ENCODE results near the gene AGRN. TPM values are rescaled to one million over a fixed set of nuclear protein-coding genes. Genes with fewer than 3 reads are reported as not detected.
A peak's percentile ranks its signal among the peaks of the same experiment; 100 is the strongest.
"Not testable (repeated sequence)": the region's sequence is repeated elsewhere in the genome, so short reads cannot be mapped to it uniquely, and the experiment has no call there.

AGRN gene
- total RNA-seq, 2 donors from 2014 or later = 18.8 to 26.8 TPM

DNA sequence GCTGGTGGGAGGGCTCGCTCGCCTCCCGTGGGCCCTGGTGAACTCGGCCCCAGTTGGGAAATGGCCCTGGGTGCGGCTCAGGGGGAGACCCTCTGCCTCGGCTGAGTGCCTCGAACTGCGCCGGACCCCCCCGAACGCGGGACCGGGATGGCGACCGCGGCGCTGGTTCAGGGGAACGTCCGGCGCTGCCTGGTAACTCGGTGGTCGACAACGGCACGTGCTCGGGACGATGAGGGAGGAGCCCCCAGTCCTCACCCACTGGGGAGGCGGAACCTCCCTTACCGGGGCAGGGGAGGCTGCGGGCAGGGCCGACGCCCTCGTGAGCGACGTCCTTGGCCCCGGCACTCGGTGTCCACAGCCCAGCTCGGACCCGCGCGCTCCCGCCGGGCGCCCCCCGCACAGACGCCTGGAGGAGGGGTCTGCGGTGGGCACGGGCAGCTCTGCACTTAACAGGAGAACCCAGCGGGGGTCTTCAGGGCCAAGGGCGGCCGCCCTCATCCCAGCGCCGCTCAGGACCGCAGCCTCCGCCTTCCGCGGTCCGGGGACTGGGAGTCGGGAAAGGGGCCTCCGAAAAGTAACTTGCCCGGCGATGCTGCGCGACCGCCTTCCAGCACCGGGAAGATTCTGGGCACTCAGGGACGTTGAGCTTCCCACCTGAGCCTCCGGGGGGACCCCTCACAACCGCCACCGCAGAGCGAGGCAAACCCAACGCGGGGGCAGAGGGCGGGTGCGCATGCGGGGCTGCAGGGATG, 21.8 kb upstream of the AGRN start:
- DNase-seq (ENCODE audit: low spot score) = peak; percentile 81
- intact Hi-C loops (cut with DNase I) = loop anchor here in 1 of 2 donors (1.0 kb wide), 1 partner anchor 155 kb away; no protein-coding TSS in a partner anchor

DNA sequence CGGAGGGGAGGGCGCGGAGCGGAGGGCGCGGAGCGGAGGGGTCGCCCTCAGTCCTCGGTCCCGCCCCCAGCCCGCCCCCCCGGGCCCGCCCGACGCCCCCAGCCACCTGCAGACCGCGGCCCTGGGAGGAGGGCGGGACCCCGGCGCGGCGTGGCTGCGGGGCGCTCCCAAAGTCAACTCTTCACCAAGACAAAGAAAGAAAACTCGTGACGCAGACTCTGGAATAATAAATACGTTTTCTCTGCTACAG, 21.2 kb upstream of the AGRN start:
- no peak for DNase-seq (ENCODE audit: low spot score)
- intact Hi-C loops (cut with DNase I) = no loop called here

DNA sequence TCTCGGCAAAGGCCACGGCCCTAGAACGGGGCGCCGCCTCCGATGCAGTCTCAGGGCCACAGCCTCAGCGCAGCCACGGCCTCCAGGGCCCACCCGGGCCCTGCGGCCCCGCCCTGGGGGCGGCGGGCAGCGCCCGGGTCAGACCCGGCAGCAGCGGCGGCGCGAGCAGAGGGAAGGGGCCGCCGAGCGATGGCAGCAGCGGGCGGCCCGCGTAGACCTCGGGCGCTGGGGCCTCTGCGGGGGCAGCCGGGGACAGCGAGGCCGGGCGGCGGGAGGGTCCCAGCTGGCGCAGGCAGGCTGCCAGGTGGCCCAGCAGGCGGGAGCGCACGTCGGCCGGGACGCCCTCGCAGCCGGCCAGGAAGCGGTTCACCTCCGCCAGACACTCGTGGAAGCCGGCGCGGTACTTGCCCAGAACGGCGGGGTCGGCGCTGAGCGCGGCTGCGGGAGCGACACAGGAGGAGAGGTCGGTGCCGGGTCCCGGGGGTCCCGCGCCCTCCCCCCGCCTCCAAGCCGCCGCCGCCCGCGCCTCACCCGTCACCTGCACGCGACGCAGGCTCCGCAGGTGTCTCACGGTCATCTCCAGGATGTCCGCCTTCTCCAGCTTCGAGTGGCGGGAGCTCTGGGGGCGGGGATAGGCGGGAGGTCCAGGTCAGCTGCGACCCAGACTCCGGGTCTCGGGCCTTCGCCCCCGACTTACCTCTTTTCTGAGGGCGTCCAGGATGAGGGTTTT, 20.8 kb upstream of the AGRN start:
- no peak for DNase-seq (ENCODE audit: low spot score)
- intact Hi-C loops (cut with DNase I) = no loop called here

DNA sequence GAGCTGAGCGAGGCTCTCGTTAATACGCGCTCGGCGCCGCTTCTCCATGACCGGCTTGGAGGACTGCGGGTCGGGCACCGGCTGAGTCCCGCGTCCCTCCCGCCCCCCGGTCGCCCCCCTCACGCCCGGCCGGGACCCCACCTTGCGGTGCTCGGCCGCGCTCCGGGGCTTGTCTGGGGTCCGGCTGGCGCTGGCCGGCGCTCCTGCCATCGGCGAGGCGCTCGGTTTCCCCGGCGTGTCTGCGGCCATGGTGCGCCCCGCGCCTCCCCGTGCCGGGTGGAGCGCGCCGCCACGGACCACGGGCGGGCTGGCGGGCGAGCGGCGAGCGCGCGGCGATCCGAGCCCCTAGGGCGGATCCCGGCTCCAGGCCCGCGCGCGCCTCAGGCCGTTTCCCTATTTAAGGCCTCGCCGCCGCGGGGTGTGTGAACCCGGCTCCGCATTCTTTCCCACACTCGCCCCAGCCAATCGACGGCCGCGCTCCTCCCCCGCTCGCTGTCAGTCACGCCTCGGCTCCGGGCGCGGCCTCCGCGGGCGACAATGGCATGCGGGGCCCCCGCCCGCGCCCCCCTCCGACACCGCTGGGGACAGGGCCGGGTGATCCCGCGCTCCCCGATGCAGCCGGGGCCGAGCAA, 20.1 kb upstream of the AGRN start, which contains the start of gene HES4:
Gene HES4 (minus strand): TSS at position 373 of the 632 bp plus-strand sequence. CDS start 124 bp downstream, at position 249.
- peak; percentile 97 for DNase-seq (ENCODE audit: low spot score)
- intact Hi-C loops (cut with DNase I) = no loop called here

DNA sequence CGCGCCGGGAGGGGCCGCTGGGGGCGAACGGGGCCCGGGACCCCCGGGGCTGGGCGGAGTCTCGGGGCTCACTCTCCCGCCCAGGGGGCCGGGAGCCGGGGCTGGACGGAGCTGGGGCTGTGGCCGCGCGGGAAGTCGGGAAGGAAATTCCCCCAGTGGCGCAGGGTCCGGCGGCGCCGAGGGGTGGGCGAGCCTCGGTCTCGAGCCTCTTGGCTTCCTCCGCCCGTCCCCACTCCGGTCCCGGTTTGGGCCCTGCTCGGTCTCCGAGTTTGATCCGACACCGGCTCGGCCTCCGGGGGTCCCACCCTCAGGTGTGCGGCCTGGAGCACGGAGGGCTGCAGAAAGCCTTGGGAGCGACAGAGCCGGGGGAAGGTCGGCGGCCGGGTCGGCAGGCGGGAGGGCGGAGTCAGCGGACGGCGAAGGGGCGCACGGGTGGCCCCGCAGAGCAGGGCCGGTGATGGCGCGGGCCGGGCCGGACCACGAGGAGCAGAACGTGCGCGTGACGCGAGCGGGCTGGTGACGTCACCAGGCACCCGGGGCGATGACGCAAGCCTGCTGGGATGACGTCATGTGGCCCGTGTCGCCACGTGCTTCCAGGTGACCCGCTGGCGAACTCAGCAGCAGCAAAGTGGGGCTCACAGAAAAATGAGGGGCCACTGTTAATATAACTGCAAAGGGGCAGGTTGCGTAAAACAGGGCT, 19.4 kb upstream of the AGRN start:
- DNase-seq (ENCODE audit: low spot score) = peak; percentile 94

DNA sequence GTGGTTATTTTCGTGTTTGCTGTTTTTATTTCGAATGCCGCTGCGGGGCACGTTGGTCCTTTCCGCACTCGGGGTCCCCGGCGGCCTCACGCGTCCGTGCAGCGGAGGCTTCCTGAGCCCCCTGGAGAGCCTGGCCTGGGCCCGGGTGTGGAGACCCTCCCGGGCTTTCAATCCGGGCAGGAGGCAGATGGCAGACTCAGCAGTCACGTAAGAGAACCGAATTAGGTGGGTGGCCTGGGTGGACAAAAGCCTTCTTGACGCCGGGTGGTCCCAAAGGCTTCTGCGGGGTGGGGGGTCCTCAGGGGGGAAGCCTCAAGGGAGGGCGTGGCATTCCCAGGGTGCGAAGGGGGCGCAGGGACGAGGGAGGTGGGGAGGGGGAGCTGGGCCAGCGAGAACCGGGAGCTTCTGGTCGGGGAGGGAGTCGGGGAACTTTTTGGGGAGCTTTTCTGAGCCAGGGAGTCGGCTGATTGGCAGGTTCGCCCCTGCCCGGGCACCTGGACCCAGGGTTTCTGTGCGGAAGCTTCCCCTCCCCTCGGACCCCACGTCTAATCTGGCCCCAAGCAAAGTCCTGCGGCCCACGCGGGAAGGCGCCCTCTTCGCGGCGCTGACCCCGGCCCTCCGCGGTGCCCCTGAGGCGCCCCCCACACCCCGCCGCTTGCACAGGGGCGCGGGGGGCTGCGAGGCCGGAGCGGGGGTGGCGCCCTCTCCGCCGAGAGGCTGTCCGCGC, 18.7 kb upstream of the AGRN start:
- no peak for DNase-seq (ENCODE audit: low spot score)
- intact Hi-C loops (cut with DNase I) = no loop called here

More for the DNA sequence above, 19.4 kb upstream of the AGRN start:
- intact Hi-C loops (cut with DNase I) = no loop called here

DNA sequence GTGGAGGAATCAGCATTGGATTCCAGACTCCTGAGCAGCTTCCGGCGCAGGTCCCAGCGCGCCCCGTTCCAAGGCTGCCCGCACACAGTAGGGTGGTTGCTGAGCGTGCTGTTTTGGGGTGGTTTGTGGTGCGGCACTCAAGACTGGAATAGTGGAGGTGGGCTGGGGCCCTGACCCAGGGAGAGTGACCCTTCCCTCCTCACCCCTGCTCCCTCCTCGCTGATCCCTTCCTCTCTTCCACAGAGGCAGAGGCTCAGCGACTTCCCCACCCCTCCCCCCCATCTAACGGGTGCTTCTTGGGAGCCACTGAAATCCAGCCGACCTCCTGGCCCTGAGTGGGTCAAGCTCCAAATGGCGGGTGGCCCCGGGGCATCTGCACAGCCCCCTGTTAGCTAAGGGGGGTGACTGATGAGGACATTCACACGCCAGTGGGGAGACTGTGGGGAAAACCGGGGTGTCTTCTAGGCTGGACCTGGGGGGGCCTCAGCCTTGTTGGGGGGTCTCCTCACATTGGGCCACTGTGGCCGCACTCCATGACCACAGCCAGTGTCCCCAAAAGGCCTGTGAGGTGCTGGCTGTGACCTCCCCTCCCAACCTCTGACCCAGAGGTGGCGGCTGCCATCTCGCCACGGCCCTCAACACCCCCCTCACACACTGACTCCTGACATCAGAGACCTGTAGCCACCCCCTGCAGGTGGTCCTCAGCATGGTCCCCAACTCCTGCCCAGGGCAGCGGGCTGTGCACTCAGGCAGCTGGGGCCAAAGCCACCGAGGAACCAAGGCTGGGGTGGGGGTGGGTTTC, 16.1 kb upstream of the AGRN start:
- intact Hi-C loops (cut with DNase I) = no loop called here
- no peak for DNase-seq (ENCODE audit: low spot score)

DNA sequence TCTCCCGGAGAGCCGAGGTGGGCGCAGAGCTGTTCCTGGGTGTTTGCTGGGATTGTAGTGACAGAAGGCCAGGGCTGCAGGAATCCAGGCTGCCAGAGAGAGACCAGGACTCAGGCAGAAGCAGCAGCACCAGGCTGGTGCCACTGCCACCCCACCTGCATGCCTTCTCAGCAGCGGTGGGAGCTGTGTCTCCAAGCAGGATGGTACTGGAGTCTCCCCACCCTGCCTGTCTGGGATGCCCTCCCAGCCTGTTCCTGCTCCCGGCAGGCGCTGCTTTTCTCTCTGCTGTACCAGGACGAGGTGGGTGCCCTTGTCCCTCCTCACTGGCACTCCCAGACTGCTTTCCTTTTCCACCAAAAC, 15.5 kb upstream of the AGRN start:
- intact Hi-C loops (cut with DNase I) = no loop called here
- DNase-seq (ENCODE audit: low spot score) = no peak

DNA sequence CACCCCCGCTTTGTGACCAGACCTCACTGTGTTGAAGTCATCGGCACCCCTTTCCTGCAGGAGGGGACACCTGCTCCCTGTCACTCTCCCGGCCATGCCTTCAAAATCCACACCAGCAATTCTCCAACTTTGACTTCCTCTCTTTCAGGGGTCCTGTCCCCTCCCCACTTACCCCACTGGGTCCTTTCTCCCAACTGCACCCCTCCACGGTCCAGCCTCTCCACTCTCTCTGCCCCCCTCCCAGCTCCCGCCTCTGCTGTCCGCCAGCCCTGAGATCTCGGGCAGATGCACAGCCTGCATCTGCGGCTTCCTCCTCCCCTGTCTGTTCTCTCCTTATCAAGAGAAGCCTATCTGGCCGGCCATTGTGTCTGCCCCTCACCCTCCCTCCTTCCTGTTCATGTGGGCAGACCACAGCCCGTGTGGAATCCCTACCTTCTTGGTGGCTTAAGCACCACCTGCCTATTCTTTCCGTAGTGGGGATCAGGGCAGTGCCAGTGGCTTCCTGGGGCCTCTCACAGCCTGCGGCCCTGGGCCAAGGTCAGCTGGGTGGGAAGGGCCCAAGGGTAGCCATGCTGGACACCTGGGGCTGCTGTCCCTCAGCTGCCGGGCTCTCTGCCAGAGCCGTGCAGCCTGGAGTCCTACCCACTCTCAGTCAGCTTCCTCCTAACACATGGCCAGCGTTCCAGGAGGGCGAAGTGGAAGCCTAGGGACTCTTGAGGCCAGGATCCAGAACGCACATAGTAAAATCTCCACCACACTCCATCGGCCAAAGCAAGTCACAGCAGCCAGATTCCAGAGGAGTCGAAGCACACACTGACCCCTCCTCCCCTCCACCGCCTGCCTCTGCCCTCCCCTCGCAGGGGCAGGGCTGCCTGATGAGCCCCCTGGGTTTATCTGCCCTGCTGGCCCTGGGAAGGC, 14.9 kb upstream of the AGRN start:
- intact Hi-C loops (cut with DNase I) = no loop called here
- DNase-seq (ENCODE audit: low spot score) = no peak

DNA sequence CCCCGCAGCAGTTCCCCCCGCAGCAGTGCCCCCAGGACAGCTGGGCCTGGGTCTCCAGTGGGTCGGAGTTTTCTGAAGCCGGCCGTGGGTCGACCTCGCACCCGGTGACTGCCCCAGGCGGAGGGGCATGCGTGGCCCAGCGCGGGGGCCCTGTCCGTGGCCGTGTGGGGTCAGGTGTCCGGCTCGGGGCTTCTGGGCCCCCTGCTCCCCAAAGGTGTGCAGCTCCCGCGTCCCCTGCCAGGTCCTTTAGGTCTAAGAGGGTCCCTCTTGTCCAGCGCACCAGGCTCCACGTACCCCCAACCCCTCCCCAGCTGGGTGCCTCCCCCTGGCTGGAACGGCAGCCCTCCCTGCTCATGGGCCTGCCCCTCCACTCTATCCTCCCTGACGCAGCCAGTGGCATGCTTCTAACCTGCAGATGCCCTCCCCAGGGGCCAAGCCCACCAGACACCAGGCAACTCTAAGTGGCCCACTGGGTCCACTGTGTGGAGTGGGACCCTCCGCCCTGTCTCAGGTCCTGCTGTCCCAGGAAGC, 14.1 kb upstream of the AGRN start:
- no peak for DNase-seq (ENCODE audit: low spot score)
- intact Hi-C loops (cut with DNase I) = no loop called here

DNA sequence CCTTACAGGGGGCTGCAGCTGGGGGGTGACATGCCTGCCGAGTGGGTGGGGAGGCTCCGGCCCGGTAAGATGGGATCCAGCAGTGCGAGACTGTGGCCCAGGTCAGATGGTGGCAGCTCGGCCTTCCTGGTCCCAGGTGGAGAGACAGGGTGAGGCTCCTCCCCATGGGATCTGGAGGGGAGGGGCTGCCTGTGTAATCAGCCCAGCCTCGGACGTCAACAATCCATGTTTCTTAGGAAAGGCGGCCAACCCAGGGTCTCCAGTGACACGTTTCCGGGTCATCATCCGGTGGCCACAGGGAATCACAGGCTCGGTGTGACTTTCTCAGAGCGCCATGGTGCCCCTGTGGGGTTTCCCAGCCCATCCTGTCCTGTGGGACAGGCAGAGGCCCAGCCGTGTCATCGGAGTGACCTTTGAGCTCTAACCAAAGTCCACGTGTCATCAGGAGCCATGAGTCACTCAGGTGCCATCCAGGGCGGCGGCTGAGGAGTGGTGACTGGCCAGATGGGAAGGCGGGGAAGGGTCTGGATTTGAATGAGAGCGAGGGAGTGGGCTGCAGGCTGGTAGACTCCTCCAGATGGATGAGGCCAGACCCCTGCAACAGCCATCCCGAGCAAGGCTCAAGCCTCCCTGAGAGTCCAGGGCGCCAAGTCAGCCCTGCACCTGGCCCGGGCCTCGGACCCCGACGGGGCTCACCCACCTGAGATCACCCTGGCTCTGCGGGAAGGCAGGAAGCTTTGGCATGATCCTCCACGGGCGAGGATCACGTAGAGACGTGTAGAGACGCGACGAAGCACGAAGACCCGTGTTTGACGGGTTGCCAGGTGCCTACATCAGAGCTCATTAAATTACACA, 13.4 kb upstream of the AGRN start:
- intact Hi-C loops (cut with DNase I) = no loop called here
- no peak for DNase-seq (ENCODE audit: low spot score)

DNA sequence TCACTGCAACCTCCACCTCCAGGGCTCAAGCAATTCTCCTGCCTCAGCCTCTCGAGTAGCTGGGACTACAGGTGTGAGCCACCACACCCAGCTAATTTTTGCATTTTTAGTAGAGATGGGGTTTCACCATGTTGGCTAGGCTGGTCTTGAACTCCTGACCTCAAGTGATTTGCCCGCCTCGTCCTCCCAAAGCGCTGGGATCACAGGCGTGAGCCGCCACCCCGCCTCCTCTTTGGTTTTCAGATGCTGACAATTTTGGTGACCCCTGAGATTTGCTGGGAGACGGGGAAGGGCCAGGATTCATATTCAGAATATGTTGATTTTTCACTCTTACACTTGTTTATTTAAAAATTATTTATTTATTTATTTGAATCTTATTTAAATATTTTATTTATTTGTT, 9.8 kb upstream of the AGRN start:
- intact Hi-C loops (cut with DNase I); DNase-seq (ENCODE audit: low spot score): not testable (repeated sequence)

DNA sequence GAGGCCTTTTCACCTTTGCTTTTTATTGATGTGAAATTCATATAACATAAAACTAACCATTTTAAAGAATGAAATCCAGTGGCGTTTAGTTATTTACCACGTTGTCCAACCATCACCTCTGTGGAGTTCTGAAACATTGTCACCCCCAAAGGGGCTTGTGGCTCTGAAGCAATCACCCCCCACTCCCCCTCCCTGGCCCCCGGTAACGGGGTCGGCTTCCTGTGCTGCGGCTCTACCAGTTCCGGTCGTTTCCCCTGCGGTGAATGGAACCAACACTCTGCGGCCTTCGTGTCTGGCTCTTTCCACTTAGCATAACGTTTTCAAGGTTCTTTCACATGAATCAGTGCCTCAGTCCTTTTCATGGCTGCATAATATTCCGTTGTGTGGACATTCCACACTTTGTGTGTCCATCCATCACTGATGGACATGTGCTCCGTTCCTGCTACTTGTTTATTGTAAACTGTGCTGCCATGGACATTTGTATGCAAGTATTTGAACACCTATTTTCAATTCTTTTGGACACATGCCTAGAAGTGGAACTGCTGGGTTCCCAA, 8.4 kb upstream of the AGRN start:
- DNase-seq (ENCODE audit: low spot score) = no peak
- intact Hi-C loops (cut with DNase I) = no loop called here

DNA sequence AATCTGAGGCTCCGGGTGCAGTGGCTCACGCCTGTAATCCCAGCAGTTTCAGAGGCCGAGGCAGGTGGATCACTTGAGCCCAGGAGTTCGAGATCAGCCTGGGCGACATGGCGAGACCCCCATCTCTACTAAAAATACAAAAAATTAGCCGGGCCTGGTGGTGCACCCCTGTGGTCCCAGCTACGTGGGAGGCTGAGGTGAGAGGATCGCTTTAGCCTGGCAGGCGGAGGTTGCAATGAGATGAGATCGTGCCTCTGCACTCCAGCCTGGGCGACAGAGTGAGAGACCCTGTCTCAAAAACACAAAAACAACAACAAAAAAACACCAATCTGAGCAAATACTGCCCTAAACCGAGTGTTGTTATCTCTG, 7.2 kb upstream of the AGRN start:
- intact Hi-C loops (cut with DNase I) = not testable (repeated sequence)

DNA sequence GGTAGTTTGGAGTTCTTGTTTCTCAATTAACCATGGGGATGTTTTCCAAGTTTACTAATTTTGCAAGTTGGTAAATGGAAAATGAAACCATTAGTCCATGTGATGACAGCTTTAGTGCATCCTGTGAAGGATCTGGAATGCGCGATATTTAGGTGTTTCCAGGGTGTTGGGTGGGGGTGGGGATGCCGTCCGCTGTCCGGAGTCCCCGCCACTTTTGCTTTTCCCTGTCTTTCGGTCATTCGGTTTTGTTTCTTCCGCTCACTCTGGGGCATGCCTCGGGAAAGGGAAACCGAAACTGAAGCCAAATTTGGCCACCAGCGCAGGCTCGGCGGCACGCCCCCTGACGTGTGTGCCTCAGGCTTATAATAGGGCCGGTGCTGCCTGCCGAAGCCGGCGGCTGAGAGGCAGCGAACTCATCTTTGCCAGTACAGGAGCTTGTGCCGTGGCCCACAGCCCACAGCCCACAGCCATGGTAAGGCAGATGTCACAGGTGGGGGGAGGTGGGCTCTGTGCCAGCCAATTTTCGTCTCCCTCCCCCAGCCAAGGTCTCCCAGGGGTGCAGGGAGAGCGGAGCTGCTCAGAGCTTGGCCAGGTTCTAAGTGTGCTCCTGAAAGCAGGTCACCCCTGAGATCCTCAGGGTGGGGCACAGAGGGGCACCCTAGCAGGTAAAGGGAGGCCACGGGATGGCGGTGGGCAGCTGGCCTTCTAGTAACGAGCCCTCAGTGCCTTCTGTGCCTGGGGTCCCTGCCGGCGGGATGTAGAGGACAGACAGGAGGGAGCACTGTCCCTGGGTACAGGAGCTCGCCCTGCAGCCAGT, 6.6 kb upstream of the AGRN start, which contains the start of gene ISG15:
Gene ISG15 (plus strand): TSS at position 393 of the 817 bp plus-strand sequence. CDS start 77 bp downstream, at position 470.
- peak; percentile 97 for DNase-seq (ENCODE audit: low spot score)
- intact Hi-C loops (cut with DNase I) = no loop called here

More for the DNA sequence above, 7.2 kb upstream of the AGRN start:
- not testable (repeated sequence) for DNase-seq (ENCODE audit: low spot score)

Measured in posterior vena cava (tissue), 2 donors.